Upper lobe of left lung (tissue), 4 donors: ENCODE results near the gene COG7.

Experiments
- CTCF ChIP-seq, 6 experiments: fragments of 450-650 bp in 4 of 6; fragments of 200-600 bp in 2 of 6; sonication (generic) in 2 of 6; IDR thresholded peaks; one replicate each; pipeline ENCODE4 v1.5.1; 2016 to 2019; ENCODE audit warnings: antibody characterized with exemption in 6 of 6
- EP300 ChIP-seq, 4 donors: sonication (generic); formaldehyde crosslinking; IDR thresholded peaks; one replicate each; pipeline ENCODE4 v1.5.1; 2017; ENCODE audit warnings: antibody characterized with exemption in 4 of 4, control low read depth in 2 of 4
- POLR2A ChIP-seq, 4 donors: fragments of 450-650 bp; IDR thresholded peaks; one replicate each; pipeline ENCODE4 v1.5.1; 2016 to 2017; ENCODE audit warnings: antibody characterized with exemption in 4 of 4, mild to moderate bottlenecking in 2 of 4
- POLR2AphosphoS5 ChIP-seq, 2 donors: sonication (generic); formaldehyde crosslinking; IDR thresholded peaks; one replicate each; pipeline ENCODE4 v1.5.1; 2017; ENCODE audit warnings: antibody characterized with exemption in 2 of 2

GRCh38 chr16:23423496-23424049 lies 29.4 kb downstream of the COG7 start:
- TF ChIP-seq EP300 (IDR thresholded peaks at IDR 0.05), result peak; percentile 61 to 96 (median 78)
- peak; percentile 90 to 95 for TF ChIP-seq POLR2AphosphoS5 (IDR thresholded peaks at IDR 0.05)
- no peak for TF ChIP-seq CTCF (IDR thresholded peaks at IDR 0.05)
- no peak for TF ChIP-seq POLR2A (IDR thresholded peaks at IDR 0.05)
